Coronary artery (tissue), 2 donors: ENCODE data around the gene TFB2M.

ENCODE experiments used
- DNase-seq: peaks from one replicate; pipeline ENCODE4 v3.0.0-alpha.2; 2017; ENCODE audit warnings: low spot score
- H3K27ac ChIP-seq, 2 donors: fragments of 200-600 bp; sonication (generic); one replicate each; pipeline ENCODE4 v1.5.1; 2016 to 2019
- H3K4me3 ChIP-seq: fragments of 200-600 bp; sonication (generic); 2 replicates; pipeline ENCODE4 v1.5.1; 2016; ENCODE audit warnings: mild to moderate bottlenecking, moderate library complexity
- TF ChIP-seq, protein P1 (sequence below): fragments of 200-600 bp; sonication (generic); IDR thresholded peaks from one replicate; pipeline ENCODE4 v1.5.1; 2019; ENCODE audit warnings: antibody characterized with exemption

TFB2M gene

DNA sequence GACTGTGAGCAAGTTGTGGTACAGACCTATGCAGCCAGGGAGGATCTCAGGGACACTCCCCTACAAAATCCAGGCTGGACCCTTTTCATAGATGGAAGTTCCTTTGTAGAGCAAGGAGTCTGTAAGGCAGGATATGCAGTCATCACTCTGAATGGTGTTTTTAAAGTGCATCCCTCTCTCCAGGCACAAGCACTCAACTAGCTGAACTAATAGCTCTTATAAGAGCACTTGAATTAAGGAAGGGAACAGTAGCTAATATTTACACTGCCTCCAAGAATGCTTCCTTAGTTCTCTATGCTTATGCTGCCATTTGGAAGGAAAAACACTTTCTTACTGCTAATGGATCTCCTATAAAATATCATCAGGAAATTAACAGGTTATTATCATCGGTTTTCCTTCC lies 31.9 kb downstream of the TFB2M start:
- Histone ChIP-seq H3K4me3 (no peak overlapping the region), H3K27ac (no peak overlapping the region)
- TF ChIP-seq, protein P1, sequence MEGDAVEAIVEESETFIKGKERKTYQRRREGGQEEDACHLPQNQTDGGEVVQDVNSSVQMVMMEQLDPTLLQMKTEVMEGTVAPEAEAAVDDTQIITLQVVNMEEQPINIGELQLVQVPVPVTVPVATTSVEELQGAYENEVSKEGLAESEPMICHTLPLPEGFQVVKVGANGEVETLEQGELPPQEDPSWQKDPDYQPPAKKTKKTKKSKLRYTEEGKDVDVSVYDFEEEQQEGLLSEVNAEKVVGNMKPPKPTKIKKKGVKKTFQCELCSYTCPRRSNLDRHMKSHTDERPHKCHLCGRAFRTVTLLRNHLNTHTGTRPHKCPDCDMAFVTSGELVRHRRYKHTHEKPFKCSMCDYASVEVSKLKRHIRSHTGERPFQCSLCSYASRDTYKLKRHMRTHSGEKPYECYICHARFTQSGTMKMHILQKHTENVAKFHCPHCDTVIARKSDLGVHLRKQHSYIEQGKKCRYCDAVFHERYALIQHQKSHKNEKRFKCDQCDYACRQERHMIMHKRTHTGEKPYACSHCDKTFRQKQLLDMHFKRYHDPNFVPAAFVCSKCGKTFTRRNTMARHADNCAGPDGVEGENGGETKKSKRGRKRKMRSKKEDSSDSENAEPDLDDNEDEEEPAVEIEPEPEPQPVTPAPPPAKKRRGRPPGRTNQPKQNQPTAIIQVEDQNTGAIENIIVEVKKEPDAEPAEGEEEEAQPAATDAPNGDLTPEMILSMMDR, result no peak
- DNase-seq, result no peak

DNA sequence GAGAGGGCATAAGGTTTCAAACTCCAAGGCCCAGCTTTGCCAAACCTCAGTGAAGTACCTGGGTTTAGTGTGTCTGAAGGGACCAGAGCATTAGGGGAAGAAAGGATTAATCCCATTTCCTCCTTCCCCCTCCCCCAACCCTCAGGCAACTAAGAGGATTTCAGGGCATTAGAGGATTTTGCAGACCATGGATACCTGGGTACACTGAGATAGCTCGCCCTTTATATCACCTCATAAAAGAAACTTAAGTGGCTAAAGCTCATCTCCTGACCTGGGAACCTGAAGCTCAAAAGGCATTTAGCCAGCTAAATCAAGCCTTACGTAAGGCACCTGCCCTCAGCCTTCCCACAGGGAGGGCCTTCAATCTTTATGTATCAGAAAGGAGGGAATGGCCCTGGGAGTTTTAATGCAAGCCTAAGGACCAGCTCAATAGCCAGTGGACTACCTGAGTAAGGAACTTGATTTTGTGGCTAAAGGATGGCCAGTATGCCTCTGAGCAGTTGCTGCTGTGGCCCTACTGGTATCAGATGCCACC lies 32.6 kb downstream of the TFB2M start:
- no peak overlapping the region for H3K27ac ChIP-seq
- TF ChIP-seq, protein P1, result no peak
- DNase-seq, result no peak
- no peak overlapping the region for H3K4me3 ChIP-seq

- no peak for DNase-seq
- Histone ChIP-seq H3K4me3 (no peak overlapping the region), H3K27ac (no peak overlapping the region)
- TF ChIP-seq, protein P1, result no peak
Observed at GRCh38 chr1:246532519-246532918, 33.5 kb downstream of the TFB2M start.

- TF ChIP-seq, protein P1, result no peak
- Histone ChIP-seq H3K4me3 (no peak overlapping the region), H3K27ac (no peak overlapping the region)
- no peak for DNase-seq
Observed at GRCh38 chr1:246530482-246530881, 35.6 kb downstream of the TFB2M start.

DNA sequence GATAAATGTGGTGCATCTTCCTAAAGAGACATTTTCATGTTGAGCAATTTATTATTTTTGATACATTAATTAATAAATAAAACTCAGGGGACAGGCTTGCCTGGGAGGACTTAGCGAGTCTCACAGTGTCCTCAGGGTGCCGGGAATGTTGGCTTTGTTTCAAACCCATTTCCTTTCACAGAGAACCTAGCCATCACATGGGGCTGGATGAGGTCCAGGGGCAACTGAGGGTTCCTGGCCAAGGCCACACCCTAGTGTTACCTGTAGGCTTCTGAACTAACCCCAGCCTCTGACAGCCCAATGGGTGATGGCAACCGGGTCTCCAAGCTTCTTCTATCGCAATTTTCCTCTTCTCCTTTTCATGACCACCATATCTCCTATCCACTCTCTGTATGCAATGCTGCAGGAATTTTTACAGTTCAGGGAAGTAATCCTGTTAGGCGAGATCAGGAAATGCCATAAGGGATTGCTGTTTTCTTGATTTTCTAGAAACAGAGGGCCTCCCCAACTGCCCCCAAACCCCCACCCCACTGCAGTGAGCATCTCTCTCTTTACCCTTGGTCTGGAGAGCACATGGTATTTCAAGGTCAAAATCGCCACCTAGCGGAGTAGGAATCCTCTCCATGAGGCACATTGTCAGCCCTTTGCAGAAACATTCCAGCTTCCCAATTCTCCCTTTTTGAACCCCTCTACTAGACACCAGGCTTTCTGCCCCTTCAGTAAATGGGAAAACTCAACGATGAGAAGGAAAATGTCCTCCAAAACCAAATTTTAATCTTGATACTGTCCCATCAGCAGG lies 36.9 kb downstream of the TFB2M start:
- no peak overlapping the region for H3K27ac ChIP-seq
- H3K4me3 ChIP-seq, result no peak overlapping the region
- TF ChIP-seq, protein P1, result no peak
- DNase-seq, result no peak

DNA sequence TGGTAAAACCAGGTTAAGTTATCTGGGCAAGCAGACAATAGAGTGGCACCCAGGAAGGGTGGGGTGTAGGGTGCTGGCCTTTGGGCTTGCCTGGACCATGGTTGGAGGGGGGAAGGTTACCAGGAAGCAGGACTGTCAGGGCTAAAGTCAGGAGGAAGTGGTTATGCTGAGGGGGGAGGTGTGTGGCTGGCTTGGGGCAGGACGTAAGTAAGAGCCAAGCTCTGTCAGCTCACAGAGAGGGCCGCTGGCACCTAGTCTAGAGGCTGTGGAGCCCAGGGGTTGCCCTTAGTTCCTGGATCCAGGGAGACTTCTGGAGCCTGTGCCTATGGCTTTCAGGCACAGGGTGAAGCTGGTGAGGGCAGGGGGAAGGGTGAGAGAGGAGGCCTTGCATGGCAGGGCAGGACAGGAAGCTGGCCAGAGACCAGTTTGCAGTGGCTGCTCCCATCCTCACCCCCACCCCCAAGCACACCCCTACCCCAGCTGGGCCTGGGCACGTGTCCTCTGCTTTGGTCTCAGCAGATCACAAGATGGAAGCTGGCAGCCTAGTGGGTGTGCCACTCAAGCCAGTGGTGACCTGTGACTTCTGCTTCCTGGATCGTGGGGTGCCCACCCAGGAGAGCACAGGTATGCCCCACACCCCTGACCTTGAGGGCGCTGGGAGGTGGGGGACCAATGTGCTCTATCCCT lies 38.5 kb downstream of the TFB2M start:
- H3K27ac ChIP-seq, result no peak overlapping the region
- no peak for DNase-seq
- TF ChIP-seq, protein P1, result no peak

More for the DNA sequence above, 38.5 kb downstream of the TFB2M start:
- H3K4me3 ChIP-seq, result no peak overlapping the region
